Glutamatergic neuron (in vitro differentiated cells): ENCODE results near the gene B3GAT1. TPM values are rescaled to one million over a fixed set of nuclear protein-coding genes. Genes with fewer than 3 reads are reported as not detected.

Experiments
- DNase-seq: peaks from one replicate; pipeline ENCODE4 v3.0.0; 2022
- H3K27ac Mint-ChIP-seq: one replicate; pipeline ENCODE4 v1.8.0; 2020; ENCODE audit warnings: mild to moderate bottlenecking, mixed read lengths, inconsistent platforms; ENCODE audit not compliant: unreplicated experiment
- H3K27me3 Mint-ChIP-seq: one replicate; pipeline ENCODE4 v1.8.0; 2020; ENCODE audit warnings: mild to moderate bottlenecking, moderate library complexity, mixed read lengths, inconsistent platforms; ENCODE audit not compliant: unreplicated experiment
- H3K36me3 Mint-ChIP-seq: one replicate; pipeline ENCODE4 v1.8.0; 2020; ENCODE audit warnings: mild to moderate bottlenecking, mixed read lengths, inconsistent platforms; ENCODE audit not compliant: unreplicated experiment
- H3K4me1 Mint-ChIP-seq: one replicate; pipeline ENCODE4 v1.8.0; 2020; ENCODE audit warnings: mild to moderate bottlenecking, low read depth, mixed read lengths, inconsistent platforms; ENCODE audit not compliant: unreplicated experiment
- H3K4me3 Mint-ChIP-seq: one replicate; pipeline ENCODE4 v1.8.0; 2020; ENCODE audit warnings: mild to moderate bottlenecking, mixed read lengths, inconsistent platforms; ENCODE audit not compliant: unreplicated experiment
- H3K9me3 Mint-ChIP-seq: one replicate; pipeline ENCODE4 v1.8.0; 2020; ENCODE audit warnings: mild to moderate bottlenecking, moderate library complexity, mixed read lengths, inconsistent platforms; ENCODE audit not compliant: unreplicated experiment
- CTCF ChIP-seq: fragments of 200-600 bp; sonication (generic); IDR thresholded peaks from one replicate; pipeline ENCODE4 v1.5.0; 2021; ENCODE audit not compliant: partially characterized antibody, unreplicated experiment
- total RNA-seq: library from RNA; stranded (reverse); fragmentation: NEBNext Ultra II Directional; extraction: Animal tissue kit (Norgen Biotek cat#: 25700); gene quantifications from one replicate; pipeline ENCODE4 v1.2.1, GENCODE V29; 2021; ENCODE audit not compliant: unreplicated experiment

B3GAT1 gene
- total RNA-seq, 1 donor from 2014 or later, result 240 TPM

DNA sequence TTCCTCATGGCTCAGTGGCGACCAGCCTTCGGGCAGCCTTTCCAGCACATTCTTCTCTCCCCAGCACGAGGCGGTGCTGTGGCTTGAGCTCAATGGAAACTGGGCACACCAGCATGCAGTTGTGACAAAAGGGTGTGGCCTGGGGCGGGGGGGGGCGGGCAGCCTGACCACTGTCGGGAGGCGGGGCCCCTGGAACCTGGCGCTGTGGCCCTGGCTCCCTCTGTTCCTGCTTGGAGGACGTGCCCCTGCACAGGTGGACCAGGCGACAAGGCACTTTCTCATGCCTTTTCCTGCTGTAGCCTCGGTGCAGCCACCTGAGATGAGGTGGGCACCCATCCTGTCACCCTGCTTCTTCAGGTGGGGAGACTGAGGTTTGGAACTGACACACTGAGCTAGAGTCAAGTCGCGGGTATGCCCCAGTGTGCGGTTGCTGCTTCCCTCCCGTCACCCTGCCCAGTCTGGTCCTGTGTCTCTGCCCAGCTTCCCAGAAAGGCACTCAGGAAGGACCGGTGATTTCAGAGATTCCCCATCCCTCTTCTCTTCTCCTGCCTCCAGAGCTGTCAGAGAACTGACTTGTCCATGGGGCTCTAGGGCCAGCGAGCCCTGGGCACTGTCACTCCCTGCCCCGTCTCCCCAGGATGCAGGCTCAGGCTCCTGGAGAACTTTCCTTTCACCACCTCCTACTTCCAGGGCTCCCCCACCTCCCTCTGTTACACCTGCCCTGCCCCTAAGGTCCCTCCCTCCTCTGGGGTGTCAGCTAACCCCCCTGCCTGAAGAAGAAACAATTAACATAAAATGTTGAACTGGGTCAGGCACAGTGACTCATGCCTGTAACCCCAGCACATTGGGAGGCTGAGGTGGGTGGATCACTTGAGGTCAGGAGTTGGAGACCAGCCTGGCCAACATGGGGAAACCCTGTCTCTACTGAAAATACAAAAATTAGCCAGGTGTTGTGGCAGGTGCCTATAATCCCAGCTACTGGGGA is 9.9 kb downstream of the B3GAT1 start:
- Mint-ChIP-seq H3K27me3 (no peaks in the 10 kb centered on the region), H3K4me1 (peaks cover 25% of the 10 kb centered on the region), H3K27ac (no peak overlapping the region), H3K9me3 (peaks cover 3% of the 10 kb centered on the region), H3K4me3 (no peak overlapping the region), H3K36me3 (peaks cover 16% of the 10 kb centered on the region)
- TF ChIP-seq CTCF, result no peak
- DNase-seq, result no peak

DNA sequence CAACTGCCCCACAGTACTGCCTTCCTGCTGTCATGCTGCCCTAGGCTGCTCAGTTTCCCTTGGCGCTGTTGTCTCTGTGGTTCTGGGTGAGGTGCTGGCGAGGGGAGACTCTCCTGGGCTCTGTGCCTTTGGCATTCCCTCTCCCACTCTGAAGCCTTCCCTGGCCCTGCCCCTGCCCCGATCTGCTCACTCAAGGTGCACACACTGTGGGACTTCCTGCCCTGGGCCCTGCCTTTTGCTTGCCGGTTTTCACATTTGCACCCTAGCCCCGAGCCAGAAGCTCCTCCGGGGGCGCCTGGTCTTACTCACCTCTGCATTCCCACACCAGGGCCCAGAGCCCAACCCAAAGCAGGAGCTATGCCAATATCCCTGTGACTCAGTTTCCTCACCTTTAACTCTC is 12.0 kb downstream of the B3GAT1 start:
- peaks cover 16% of the 10 kb centered on the region for H3K36me3 Mint-ChIP-seq
- H3K4me3 Mint-ChIP-seq, result no peak overlapping the region
- H3K27me3 Mint-ChIP-seq, result peaks cover 6% of the 10 kb centered on the region
- no peak for DNase-seq
- no peak for TF ChIP-seq CTCF
- H3K9me3 Mint-ChIP-seq, result peaks cover 5% of the 10 kb centered on the region
- peak overlapping the region; percentile 55 for H3K27ac Mint-ChIP-seq
- H3K4me1 Mint-ChIP-seq, result peaks cover 31% of the 10 kb centered on the region

DNA sequence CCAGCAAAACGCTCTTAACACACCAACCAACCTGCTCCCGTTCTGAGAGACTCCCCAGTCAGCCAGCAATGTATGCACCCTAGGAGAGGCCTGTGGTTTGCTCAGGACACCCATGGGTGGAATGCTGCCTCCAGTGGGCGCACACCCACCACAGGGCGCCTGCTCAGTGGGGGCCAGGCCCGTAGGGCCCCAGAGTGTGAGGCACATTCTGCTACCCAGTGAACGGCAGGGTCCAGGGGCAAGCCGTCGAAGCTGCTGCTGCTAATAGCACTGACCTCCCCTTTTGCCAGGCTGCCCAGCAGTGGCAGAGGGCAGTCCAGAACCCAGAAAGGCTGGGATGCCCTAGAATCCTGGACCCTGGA is 12.8 kb downstream of the B3GAT1 start:
- DNase-seq, result no peak
- TF ChIP-seq CTCF, result no peak
- H3K27me3 Mint-ChIP-seq, result peaks cover 6% of the 10 kb centered on the region
- H3K9me3 Mint-ChIP-seq, result peaks cover 9% of the 10 kb centered on the region
- no peak overlapping the region for H3K27ac Mint-ChIP-seq
- peaks cover 16% of the 10 kb centered on the region for H3K36me3 Mint-ChIP-seq
- H3K4me1 Mint-ChIP-seq, result peaks cover 36% of the 10 kb centered on the region
- peak overlapping the region; percentile 64 for H3K4me3 Mint-ChIP-seq

GRCh38 chr11:134398644-134399292 is 13.3 kb downstream of the B3GAT1 start:
- peak; percentile 61 for DNase-seq
- no peak for TF ChIP-seq CTCF
- Mint-ChIP-seq H3K4me3 (peak overlapping the region; percentile 64), H3K27ac (peak overlapping the region; percentile 55), H3K36me3 (peaks cover 11% of the 10 kb centered on the region), H3K9me3 (peaks cover 12% of the 10 kb centered on the region), H3K27me3 (peaks cover 10% of the 10 kb centered on the region), H3K4me1 (peaks cover 40% of the 10 kb centered on the region)

DNA sequence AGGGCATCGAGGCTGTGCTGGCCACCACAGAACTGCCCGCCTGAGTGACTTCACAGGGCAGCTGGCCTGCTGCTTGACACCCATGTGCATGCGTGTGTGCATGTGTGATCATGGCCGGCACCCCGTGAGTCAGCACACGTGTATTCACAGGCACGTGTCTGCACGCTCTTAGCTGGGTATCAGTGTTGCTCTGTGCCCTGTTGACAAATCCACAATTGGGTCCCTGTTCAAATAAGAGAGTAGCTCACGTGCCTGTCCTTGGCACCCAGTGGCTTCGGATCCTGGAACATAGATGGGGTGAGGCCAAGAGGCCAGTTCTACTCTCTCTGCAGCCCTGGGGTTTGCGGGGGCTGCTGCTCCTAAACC is 14.0 kb downstream of the B3GAT1 start:
- peaks cover 11% of the 10 kb centered on the region for H3K36me3 Mint-ChIP-seq
- no peak overlapping the region for H3K27ac Mint-ChIP-seq
- peak overlapping the region; percentile 38 for H3K4me3 Mint-ChIP-seq
- peaks cover 16% of the 10 kb centered on the region for H3K9me3 Mint-ChIP-seq
- TF ChIP-seq CTCF, result no peak
- peaks cover 15% of the 10 kb centered on the region for H3K27me3 Mint-ChIP-seq
- DNase-seq, result no peak
- peaks cover 46% of the 10 kb centered on the region for H3K4me1 Mint-ChIP-seq
